ENCODE data around the gene HOXA1.

DNA sequence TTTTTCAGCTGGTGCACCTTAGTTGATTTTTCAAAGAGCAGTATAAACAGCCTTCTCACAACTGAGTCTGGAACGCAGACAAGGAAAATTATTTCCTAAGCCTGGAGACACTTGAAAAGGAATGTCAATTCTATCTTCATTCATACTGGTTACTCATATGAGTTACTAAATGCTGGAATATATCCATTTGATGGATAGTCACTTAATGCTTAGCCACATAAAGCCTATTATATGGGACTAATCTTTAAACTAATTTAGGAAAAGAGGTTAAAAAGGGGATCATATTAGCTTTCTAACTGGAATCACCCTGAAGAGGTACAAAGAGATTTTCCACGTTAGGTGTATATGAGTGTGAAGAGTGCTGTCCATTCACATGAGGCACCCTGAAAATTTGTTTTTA is 36.4 kb upstream of the HOXA1 start:
- TF ChIP-seq CTCF (IDR thresholded peaks at IDR 0.05), result no peak
- TF ChIP-seq POLR2A (IDR thresholded peaks at IDR 0.05), result no peak

All from esophagus squamous epithelium (tissue), 4 donors.